GM12891 (cell line): ENCODE measurements around the gene EFEMP2.

Experiments
- PAX5 ChIP-seq: IDR thresholded peaks from 2 replicates; pipeline ENCODE4 v1.6.1; 2011; ENCODE audit warnings: low read length, moderate library complexity, mild to moderate bottlenecking; ENCODE audit not compliant: insufficient read depth, severe bottlenecking
- POLR2A ChIP-seq: IDR thresholded peaks from 2 replicates; pipeline ENCODE4 v1.6.1; 2011; ENCODE audit warnings: low read depth, low read length, control low read depth
- POLR2AphosphoS5 ChIP-seq: IDR thresholded peaks from 2 replicates; pipeline ENCODE4 v1.6.1; 2011; ENCODE audit warnings: low read depth, low read length, control low read depth
- SPI1 ChIP-seq: IDR thresholded peaks from 2 replicates; pipeline ENCODE4 v1.6.1; 2011; ENCODE audit warnings: low read depth, low read length, control low read depth
- TAF1 ChIP-seq: IDR thresholded peaks from 2 replicates; pipeline ENCODE4 v1.6.1; 2011; ENCODE audit warnings: low read depth, low read length, control low read depth

GRCh38 chr11:65868076-65868667, 4.4 kb downstream of the EFEMP2 start:
- TF ChIP-seq POLR2A = no peak
- no peak for TF ChIP-seq POLR2AphosphoS5
- TF ChIP-seq TAF1 = no peak
- TF ChIP-seq PAX5 = no peak
- no peak for TF ChIP-seq SPI1
